ENCODE data around the gene TEX36.

DNA sequence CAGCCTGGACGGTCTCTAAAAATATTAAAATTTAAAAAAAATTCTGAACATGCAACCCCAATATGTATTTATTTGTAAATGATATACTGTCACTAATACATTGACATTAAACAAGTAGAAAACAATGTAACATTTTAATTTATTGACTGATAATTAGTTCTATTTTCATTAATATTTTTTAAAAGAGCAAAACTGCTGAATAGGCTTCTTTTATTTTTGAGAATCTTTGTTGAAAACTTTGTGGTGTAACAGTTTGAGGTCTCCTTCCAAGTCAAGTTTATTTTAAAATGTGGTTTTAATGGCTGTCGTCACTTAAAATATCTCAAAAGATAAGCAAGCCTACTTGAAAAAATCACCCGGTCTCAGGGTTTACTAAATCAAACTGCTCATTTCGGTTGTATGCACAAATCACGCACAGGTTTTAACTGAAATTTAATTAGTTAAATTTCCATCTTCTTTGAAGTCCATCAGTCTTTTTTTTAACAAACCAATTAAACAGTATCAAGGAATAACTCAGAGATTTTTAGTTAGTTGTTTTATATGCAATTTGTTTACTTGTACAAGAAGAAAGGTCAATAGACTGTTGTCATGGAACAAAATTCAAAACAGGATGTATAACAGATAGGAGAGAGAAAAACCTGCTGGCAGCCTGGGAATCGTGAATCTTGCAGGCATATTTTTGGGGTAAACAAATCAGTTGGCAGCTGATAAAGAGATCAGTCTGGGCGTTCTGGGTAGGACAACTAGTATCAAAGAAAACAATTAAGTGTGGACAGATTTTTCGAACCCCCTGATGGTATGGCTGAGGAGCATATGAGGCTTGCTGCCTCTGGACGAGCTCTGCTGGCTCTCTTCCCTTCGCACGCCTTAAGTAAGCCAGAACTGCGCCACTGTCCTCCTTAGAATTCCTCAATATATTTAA is 26.9 kb upstream of the TEX36 start:
- TF ChIP-seq CTCF (IDR thresholded peaks at IDR 0.05), result no peak
- no peak for TF ChIP-seq POLR2AphosphoS5 (IDR thresholded peaks at IDR 0.05)
